ENCODE measurements around the gene HOXA6.
A peak's percentile ranks its signal among the peaks of the same experiment; 100 is the strongest.

Gene HOXA6

GRCh38 chr7:27163288-27164044 is 15.9 kb upstream of the HOXA6 start:
- peaks cover 30% of the 10 kb centered on the region for H3K4me1 ChIP-seq (ENCODE audit: control insufficient read depth, insufficient read depth, low read length)
- H3K9ac ChIP-seq (ENCODE audit: low read length in 2 of 2): no peak overlapping the region
- H3K27me3 ChIP-seq (ENCODE audit: control insufficient read depth in 1 of 2, insufficient read depth in 2 of 2, low read length in 2 of 2): peaks cover 83 to 97% of the 10 kb centered on the region in 2 donors
- no peaks in the 10 kb centered on the region for H3K36me3 ChIP-seq (ENCODE audit: control insufficient read depth in 2 of 2, insufficient read depth in 2 of 2, low read length in 2 of 2)
- H3K4me3 ChIP-seq (ENCODE audit: low read length in 2 of 2): no peak overlapping the region
- no peak overlapping the region for H3K27ac ChIP-seq (ENCODE audit: low read length)
- no peaks in the 10 kb centered on the region for H3K9me3 ChIP-seq (ENCODE audit: control insufficient read depth in 2 of 2, low read length in 2 of 2)

- Histone ChIP-seq H3K9ac (ENCODE audit: low read length in 2 of 2) (no peak overlapping the region), H3K36me3 (ENCODE audit: control insufficient read depth in 2 of 2, insufficient read depth in 2 of 2, low read length in 2 of 2) (no peaks in the 10 kb centered on the region), H3K4me3 (ENCODE audit: low read length in 2 of 2) (no peak overlapping the region), H3K27me3 (ENCODE audit: control insufficient read depth in 1 of 2, insufficient read depth in 2 of 2, low read length in 2 of 2) (peaks cover 83 to 97% of the 10 kb centered on the region in 2 donors), H3K4me1 (ENCODE audit: control insufficient read depth, insufficient read depth, low read length) (peaks cover 32% of the 10 kb centered on the region), H3K9me3 (ENCODE audit: control insufficient read depth in 2 of 2, low read length in 2 of 2) (no peaks in the 10 kb centered on the region), H3K27ac (ENCODE audit: low read length) (no peak overlapping the region)
Measured at GRCh38 chr7:27162561-27163287, 15.2 kb upstream of the HOXA6 start.

- Histone ChIP-seq H3K4me1 (ENCODE audit: control insufficient read depth, insufficient read depth, low read length) (peaks cover 34% of the 10 kb centered on the region), H3K27ac (ENCODE audit: low read length) (no peak overlapping the region), H3K9ac (ENCODE audit: low read length in 2 of 2) (no peak overlapping the region), H3K36me3 (ENCODE audit: control insufficient read depth in 2 of 2, insufficient read depth in 2 of 2, low read length in 2 of 2) (no peaks in the 10 kb centered on the region), H3K9me3 (ENCODE audit: control insufficient read depth in 2 of 2, low read length in 2 of 2) (no peaks in the 10 kb centered on the region), H3K27me3 (ENCODE audit: control insufficient read depth in 1 of 2, insufficient read depth in 2 of 2, low read length in 2 of 2) (peaks cover 83 to 97% of the 10 kb centered on the region in 2 donors), H3K4me3 (ENCODE audit: low read length in 2 of 2) (no peak overlapping the region)
Measured at GRCh38 chr7:27161721-27162560, 14.4 kb upstream of the HOXA6 start.

- Histone ChIP-seq H3K36me3 (ENCODE audit: control insufficient read depth in 2 of 2, insufficient read depth in 2 of 2, low read length in 2 of 2) (no peaks in the 10 kb centered on the region), H3K27me3 (ENCODE audit: control insufficient read depth in 1 of 2, insufficient read depth in 2 of 2, low read length in 2 of 2) (peaks cover 81 to 96% of the 10 kb centered on the region in 2 donors), H3K4me1 (ENCODE audit: control insufficient read depth, insufficient read depth, low read length) (peaks cover 32% of the 10 kb centered on the region), H3K4me3 (ENCODE audit: low read length in 2 of 2) (peak overlapping the region; percentile 52 to 76), H3K27ac (ENCODE audit: low read length) (no peak overlapping the region), H3K9ac (ENCODE audit: low read length in 2 of 2) (peak overlapping the region in 1 of 2 donors; percentile 4), H3K9me3 (ENCODE audit: control insufficient read depth in 2 of 2, low read length in 2 of 2) (no peaks in the 10 kb centered on the region)
Measured at GRCh38 chr7:27161214-27161720, 13.7 kb upstream of the HOXA6 start.

GRCh38 chr7:27160546-27161213 is 13.1 kb upstream of the HOXA6 start:
- Histone ChIP-seq H3K4me1 (ENCODE audit: control insufficient read depth, insufficient read depth, low read length) (peaks cover 36% of the 10 kb centered on the region), H3K27ac (ENCODE audit: low read length) (no peak overlapping the region)

GRCh38 chr7:27160145-27160545 is 12.6 kb upstream of the HOXA6 start:
- Histone ChIP-seq H3K27me3 (ENCODE audit: control insufficient read depth in 1 of 2, insufficient read depth in 2 of 2, low read length in 2 of 2) (peaks cover 79 to 96% of the 10 kb centered on the region in 2 donors), H3K9ac (ENCODE audit: low read length in 2 of 2) (no peak overlapping the region), H3K4me3 (ENCODE audit: low read length in 2 of 2) (peak overlapping the region; percentile 52 to 76), H3K36me3 (ENCODE audit: control insufficient read depth in 2 of 2, insufficient read depth in 2 of 2, low read length in 2 of 2) (no peaks in the 10 kb centered on the region), H3K27ac (ENCODE audit: low read length) (no peak overlapping the region), H3K9me3 (ENCODE audit: control insufficient read depth in 2 of 2, low read length in 2 of 2) (no peaks in the 10 kb centered on the region), H3K4me1 (ENCODE audit: control insufficient read depth, insufficient read depth, low read length) (peaks cover 40% of the 10 kb centered on the region)

More at GRCh38 chr7:27160546-27161213, 13.1 kb upstream of the HOXA6 start:
- Histone ChIP-seq H3K4me3 (ENCODE audit: low read length in 2 of 2) (peak overlapping the region; percentile 52 to 76), H3K9ac (ENCODE audit: low read length in 2 of 2) (peak overlapping the region in 1 of 2 donors; percentile 4), H3K9me3 (ENCODE audit: control insufficient read depth in 2 of 2, low read length in 2 of 2) (no peaks in the 10 kb centered on the region), H3K36me3 (ENCODE audit: control insufficient read depth in 2 of 2, insufficient read depth in 2 of 2, low read length in 2 of 2) (no peaks in the 10 kb centered on the region), H3K27me3 (ENCODE audit: control insufficient read depth in 1 of 2, insufficient read depth in 2 of 2, low read length in 2 of 2) (peaks cover 79 to 96% of the 10 kb centered on the region in 2 donors)

GRCh38 chr7:27159266-27160144 is 11.9 kb upstream of the HOXA6 start:
- H3K27ac ChIP-seq (ENCODE audit: low read length): no peak overlapping the region
- H3K4me3 ChIP-seq (ENCODE audit: low read length in 2 of 2): no peak overlapping the region
- H3K9ac ChIP-seq (ENCODE audit: low read length in 2 of 2): no peak overlapping the region
- H3K27me3 ChIP-seq (ENCODE audit: control insufficient read depth in 1 of 2, insufficient read depth in 2 of 2, low read length in 2 of 2): peaks cover 79 to 96% of the 10 kb centered on the region in 2 donors
- no peaks in the 10 kb centered on the region for H3K9me3 ChIP-seq (ENCODE audit: control insufficient read depth in 2 of 2, low read length in 2 of 2)
- no peaks in the 10 kb centered on the region for H3K36me3 ChIP-seq (ENCODE audit: control insufficient read depth in 2 of 2, insufficient read depth in 2 of 2, low read length in 2 of 2)
- peaks cover 44% of the 10 kb centered on the region for H3K4me1 ChIP-seq (ENCODE audit: control insufficient read depth, insufficient read depth, low read length)

- no peaks in the 10 kb centered on the region for H3K36me3 ChIP-seq (ENCODE audit: control insufficient read depth in 2 of 2, insufficient read depth in 2 of 2, low read length in 2 of 2)
- no peak overlapping the region for H3K27ac ChIP-seq (ENCODE audit: low read length)
- no peak overlapping the region for H3K9ac ChIP-seq (ENCODE audit: low read length in 2 of 2)
- peaks cover 79 to 96% of the 10 kb centered on the region in 2 donors for H3K27me3 ChIP-seq (ENCODE audit: control insufficient read depth in 1 of 2, insufficient read depth in 2 of 2, low read length in 2 of 2)
- H3K4me1 ChIP-seq (ENCODE audit: control insufficient read depth, insufficient read depth, low read length): peaks cover 42% of the 10 kb centered on the region
- no peaks in the 10 kb centered on the region for H3K9me3 ChIP-seq (ENCODE audit: control insufficient read depth in 2 of 2, low read length in 2 of 2)
- H3K4me3 ChIP-seq (ENCODE audit: low read length in 2 of 2): no peak overlapping the region
Measured at GRCh38 chr7:27158436-27159265, 11.1 kb upstream of the HOXA6 start.
